Stimulated activated CD4-positive, alpha-beta T cell treated with anti-CD3 and anti-CD28 coated beads, Interleukin-4, amount 100 ng/mL, for 24 hours (primary cell): ENCODE results near the gene CCRL2.
"Not testable (repeated sequence)": the region's sequence is repeated elsewhere in the genome, so short reads cannot be mapped to it uniquely, and the experiment has no call there.

Source experiments
- DNase-seq: peaks from one replicate; pipeline ENCODE4 v3.0.0-alpha.2; 2020

CCRL2 gene

DNA sequence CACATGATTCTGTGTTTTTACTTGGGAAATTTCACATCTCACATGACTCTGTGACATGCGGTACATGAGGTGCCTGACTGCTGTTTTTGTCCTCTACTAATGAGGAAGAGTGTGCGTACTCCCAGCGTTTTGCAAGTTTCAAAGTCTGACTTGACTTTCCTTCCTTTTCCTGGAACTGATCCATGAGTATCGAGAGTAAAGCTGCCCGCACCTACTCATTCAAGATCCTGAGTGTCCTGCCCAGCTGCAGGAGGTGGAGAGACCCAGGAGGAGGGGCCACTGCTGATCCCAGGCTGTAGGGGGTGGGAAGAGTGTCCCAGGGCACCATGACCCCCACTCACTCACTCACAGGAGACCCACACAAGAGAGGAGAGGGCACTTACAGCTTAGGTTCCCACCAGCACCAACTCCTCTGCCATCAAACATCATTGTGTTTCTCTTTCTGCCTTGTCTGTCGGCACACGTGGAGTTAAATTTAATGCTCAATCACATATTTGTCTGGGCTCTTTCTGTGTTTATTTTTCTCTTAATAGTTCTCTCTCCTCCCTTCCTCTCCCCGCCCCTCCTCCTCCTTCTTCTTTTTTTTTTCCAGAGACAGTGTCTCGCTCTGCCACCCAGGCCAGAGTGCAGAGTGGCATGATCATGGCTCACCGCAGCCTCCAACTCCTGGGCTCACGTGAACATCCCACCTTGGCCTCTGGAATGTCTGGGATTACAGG, 1.6 kb upstream of the CCRL2 start:
- DNase-seq = no peak

DNA sequence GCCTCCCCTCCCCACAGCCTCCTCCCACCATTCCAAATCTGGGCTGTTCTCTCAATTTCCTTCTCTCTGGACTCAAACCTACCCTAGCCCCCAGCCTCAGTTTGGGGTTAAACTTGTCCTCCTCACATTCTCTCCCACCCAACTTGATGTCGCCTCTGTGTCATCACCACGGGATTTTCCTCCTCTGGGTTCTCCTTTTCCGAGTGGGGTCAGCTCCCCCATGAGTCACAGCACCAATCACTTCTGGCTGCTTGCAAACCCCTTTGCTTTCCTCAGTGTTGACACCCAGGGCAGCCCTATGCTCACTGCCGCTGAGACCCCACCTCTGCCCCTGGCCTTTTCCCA, 644 bp upstream of the CCRL2 start:
- no peak for DNase-seq

DNA sequence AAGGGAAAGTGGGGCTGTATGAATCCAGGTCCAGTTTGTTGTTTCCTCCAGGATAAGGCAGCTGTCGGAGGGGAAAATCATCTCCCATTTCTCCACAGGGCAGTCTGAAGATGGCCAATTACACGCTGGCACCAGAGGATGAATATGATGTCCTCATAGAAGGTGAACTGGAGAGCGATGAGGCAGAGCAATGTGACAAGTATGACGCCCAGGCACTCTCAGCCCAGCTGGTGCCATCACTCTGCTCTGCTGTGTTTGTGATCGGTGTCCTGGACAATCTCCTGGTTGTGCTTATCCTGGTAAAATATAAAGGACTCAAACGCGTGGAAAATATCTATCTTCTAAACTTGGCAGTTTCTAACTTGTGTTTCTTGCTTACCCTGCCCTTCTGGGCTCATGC, 911 bp downstream of the CCRL2 start:
- no peak for DNase-seq

DNA sequence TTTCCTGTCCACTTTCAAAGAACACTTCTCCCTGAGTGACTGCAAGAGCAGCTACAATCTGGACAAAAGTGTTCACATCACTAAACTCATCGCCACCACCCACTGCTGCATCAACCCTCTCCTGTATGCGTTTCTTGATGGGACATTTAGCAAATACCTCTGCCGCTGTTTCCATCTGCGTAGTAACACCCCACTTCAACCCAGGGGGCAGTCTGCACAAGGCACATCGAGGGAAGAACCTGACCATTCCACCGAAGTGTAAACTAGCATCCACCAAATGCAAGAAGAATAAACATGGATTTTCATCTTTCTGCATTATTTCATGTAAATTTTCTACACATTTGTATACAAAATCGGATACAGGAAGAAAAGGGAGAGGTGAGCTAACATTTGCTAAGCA, 1.8 kb downstream of the CCRL2 start:
- DNase-seq = no peak

DNA sequence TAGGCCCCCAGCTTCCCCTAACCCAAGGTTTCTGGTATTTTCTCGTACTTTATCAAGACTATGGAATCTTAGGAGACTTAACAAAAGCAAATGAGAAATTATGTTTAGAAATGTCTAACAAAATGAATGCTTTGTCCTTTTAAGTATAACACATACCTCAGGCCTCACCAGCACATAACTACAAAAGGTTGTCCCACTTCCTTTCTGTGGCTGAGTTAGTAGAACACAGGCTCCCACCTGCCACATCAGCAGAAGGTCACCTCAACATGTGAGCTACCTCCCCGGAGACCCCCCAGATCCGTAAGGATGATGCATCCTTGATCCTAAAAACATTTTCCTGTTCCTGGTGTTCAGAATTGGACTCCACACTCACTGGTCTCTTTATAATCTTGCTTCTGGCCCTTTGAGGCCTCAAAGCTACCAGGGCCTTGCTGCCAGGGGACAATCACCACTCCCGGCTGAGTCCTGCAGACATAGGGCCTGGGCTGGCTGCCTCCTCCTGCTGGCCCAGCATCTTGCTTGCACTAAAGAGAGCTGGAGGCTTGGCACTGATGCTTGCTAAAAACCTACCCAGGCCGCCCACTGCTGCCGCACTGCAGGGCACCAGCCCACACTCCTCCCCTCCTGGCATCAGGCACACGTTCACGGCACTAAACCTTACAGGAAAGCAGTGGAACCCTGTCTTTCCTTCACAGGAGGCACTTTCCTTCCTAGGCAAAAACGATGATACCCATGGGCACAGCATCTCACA, 2.9 kb downstream of the CCRL2 start:
- DNase-seq = no peak

DNA sequence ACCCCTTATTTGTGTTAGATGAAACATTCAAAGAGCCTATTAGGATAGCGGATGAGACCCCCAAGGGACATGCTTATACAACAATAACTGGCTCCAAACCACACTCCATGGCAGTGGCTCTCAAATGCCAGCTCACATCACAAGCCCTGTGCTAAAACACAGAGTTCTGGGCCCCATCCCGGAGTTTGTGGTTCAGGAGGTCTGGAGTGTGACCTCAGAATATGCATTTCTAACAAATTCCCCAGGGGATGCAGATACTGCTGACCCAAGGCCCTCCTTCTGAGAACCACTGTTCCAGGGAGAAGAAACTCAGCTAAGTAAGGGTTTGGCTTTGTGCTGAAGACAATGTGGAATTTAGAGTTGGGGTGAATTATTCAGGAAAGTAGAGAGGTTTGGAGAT, 3.6 kb downstream of the CCRL2 start:
- no peak for DNase-seq

DNA sequence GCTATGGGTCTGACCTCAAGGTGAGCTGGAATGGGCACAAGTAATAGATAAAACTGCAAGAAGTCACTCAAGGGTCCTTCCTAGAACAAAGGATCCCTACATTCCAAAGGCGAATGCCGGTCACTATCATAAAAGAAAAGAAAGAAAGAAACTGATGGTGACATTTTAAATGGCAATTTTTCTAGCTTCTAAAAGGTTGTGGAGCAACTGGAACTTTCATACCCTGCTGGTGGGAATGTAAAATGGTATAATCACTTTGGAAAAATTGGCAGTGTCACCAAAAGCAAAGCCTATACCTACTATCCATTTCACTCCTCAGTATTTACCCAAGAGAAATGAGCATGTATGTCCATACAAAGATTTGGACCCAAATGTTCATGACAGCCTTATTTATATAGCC, 4.2 kb downstream of the CCRL2 start:
- no peak for DNase-seq

DNA sequence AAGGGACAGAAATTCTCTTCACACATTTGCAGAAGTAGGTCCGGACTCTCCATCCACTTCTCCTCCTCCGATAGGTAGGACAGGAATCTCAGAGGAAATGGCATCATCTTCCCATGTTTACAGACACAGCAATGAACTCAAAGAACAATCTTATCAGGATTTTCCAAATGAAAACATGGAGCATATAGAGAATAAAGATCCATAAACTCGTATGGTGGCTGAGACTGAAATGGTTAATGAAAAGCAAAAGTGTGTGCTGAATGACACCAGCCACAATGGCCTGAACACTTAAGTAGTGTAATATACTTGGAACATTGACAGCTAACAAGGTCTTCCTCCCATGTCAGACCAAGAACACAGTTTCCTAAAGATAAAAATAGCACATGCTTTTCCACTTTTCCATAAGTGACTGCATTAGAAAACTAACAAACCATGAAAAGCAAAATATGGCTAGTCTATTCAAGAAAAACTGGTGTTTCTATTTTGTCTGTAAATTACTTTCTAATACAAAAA, 5.8 kb downstream of the CCRL2 start:
- DNase-seq = no peak

DNA sequence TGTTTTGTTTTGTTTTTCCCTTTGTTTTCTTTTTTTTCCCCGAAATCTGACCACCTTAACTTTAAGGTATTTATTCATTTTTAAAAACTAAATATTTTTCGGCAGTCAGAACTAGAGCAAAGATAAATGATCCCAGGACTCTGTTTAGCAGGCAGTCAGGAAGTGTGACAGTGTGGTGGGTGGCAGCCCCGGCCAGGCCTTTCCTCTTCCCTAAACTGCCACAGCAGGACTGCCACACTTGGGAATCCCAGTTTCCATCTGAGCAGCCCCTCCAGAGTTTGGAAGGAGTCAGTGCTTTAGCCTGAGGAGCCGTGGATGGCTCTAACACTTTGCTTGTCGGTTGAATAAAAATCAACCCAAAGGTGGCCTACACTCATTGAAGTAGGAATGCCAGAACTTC, 6.9 kb downstream of the CCRL2 start:
- DNase-seq = no peak

DNA sequence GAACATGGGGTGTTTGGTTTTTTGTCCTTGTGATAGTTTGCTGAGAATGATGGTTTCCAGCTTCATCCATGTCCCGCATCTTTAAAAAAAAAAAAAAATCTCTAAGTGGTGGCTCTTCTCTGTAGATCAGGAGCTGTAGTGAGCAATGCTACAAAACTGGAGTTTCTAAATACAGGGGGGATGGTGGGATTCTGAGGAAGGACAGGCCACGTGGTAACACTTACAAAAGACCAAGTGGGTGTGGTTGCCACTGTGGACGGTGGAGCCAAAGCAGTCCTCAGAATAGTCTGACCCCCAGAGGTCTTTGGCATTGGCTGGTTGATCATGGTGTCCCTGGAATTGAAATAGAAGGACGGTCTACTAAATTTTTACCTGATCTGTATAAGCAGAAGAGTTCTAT, 7.7 kb downstream of the CCRL2 start:
- DNase-seq = no peak

DNA sequence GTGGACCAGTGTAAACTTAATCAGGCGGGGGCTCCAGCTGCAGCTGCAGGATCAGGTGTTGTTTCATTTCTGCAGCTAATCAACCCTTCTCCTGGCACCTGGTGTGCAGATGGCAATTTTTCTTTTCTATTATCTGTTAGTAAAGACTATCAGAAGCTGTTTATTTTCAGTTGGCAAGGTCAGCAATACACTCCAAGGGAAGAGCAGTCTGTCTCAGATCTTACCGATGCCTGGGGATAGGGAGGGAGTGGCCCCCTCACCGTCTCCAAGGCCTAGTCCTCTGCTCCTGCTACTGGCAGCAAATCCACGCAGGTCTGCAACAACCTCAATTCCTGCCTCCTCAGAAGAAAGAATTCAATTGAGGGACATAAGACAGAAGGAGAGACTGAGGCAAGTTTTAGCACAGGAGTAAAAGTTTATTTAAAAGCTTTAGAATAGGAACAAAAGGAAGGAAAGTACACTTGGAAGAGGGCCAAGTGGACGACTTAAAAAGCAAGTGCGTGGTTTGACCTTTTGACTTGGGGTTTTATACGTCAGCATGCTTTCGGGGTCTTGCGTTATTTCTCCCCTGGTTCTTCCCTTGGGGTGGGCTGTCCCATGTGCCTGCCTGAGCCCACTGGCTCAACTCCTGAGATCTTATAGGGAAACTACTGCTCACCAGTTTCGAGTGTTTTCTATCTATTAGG, 9.2 kb downstream of the CCRL2 start:
- no peak for DNase-seq

DNA sequence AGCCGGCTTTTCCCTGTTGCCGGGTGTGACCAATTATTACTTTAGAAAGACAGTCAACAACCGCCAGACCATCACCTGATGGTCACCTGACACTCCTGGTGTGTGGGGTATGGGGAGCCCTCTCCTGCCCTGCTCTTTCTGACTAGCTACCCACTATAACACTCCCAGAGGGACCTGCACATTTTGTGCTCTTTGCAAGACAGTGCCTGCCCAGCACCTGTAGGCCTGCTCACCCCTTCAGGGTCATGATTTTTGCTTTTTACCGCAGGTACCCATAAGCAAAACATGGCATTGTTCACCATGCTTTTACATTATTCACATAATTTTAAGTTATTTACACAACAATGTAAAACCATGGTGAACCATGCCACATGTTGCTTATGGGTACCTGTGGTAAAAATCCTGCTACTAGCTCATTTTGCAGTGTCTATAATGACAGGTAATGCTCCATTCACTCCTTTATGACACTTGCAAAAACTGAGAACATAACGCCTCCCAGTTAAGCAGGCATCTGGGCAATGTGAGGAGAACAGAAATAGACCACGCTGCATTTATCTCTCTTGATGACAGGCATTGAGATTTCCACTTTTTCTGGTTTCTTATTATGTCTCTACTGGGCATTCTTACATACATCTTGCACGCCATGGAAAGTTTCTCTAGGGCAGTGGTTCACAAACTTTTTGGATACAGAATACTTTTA, 9.9 kb downstream of the CCRL2 start:
- no peak for DNase-seq

DNA sequence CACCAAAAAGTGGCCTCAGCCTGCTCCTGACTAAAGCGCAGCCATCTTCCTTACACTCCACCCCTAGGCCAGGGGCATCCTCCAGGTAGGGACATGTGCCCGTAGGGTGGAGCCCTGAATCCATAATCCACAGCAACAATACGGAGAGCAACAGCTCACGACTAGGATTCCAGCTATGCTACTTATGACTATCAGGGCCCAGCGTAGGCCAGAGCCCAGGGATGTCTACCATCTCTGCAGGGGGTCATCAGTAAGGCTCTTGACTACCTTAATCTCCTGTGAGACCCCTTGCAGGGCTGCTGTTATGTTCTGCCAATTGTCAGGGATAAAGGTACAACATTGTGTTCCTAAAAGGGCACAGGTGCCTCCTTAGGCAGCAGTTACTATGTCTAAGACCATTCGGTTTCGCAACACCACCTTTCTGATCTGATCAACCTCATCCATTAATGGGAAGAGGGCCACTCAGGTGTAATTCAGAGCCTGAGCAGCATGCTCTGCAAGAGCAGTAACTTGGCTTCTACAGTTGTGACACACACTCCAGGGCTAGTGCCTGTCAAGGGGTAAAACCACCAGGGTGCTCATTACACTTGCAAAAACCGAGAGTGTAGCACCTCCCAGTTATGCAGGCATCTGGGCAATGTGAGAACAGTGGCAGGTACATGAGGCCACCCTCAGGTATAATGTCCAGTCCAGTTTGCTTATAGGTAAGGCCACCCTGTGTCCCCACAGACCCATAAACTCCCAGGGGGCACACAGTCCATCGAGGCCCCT, 11.0 kb downstream of the CCRL2 start:
- no peak for DNase-seq

DNA sequence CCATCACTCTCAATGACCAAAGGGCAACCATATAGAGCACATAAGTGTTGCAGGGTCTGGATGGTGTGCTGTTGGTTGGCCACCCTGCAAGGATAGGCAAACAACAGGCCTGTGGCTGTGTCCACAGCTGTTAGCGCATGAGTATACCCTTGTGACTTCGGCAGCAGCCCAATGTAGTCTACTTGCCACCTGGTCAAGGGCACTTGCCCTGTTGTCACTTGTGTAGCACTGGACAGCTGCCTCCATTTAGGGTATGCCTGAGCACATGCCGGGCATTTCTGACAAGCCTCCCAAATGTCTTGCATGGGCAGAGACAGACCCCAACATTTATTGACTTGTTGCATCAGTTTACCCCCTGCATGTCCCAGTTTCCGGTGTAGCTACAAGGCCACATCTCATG, 12.8 kb downstream of the CCRL2 start:
- DNase-seq = no peak

DNA sequence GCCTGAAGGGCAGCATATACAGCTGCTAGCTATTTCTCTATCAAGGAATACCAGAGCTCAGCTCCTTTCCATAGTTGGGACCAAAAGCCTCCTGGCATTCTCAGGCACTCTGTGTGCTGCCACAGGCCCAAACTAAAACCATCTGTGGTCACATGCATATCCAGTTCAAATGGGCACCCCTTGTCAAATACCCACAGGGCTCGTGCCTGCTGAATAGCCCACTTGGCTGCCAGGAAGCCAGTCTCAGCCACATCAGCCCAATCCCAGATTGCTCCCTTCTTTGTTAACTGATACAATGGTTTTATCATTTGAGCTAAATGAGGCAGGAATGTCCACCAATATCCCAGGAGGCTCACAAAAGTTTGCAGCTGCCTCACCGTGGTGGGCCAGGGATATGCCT, 13.9 kb downstream of the CCRL2 start:
- DNase-seq = no peak

DNA sequence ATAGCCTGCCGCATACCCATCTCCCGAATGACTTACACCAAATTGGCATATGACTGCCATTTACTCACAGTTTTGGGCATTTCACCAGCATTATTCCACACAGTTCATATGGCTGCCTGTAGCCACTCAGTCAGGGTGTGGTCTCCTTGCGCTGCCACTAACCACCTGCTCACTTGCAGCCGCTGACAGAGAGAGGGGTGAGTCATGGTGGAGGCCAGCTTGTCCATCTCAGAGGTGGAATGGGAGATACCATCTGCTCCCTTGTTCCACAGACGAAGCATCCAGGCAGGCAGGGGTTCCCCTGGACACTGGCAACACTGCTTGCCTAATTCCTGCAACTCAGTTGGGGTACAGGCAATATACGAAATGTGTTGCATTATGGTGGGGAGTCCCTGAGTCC, 15.6 kb downstream of the CCRL2 start:
- DNase-seq = no peak

DNA sequence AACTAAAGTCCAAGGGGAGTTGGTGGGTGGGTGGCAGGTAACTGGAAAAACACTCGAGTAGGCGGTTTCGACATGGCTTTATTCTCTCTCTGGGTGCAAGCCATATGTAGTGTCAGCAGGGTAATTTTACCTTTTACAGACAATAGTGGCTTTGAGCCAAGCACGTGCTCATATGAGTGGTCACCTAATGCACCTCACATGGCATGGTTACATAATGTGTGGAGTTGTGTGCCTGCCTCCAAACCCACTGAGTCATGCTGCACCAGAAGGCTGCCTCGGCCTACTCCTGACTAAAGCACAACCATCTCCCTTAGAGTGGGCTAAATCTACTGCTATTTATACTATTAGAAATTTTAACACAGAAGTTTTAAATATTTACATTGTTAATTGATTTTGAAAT, 16.5 kb downstream of the CCRL2 start:
- DNase-seq = no peak

DNA sequence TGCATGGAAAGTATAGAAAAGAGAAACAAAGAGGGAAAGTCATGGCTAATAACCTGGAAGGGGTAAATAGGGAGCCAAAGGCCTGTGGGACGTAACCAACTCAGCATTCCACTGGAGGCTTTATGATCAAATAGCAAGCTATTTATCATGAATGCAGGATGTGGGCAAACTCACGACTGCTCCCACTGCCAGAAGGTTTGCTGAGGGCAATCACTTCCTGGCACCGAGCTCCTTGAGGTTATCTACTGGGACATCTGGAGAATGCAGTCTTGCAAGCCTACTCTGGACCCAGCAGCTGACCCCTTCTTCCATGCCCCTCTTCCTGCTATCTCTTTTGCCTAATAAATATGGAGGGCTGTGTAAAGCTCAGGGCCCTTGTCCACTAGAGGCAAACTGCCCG, 19.4 kb downstream of the CCRL2 start:
- DNase-seq = not testable (repeated sequence)

DNA sequence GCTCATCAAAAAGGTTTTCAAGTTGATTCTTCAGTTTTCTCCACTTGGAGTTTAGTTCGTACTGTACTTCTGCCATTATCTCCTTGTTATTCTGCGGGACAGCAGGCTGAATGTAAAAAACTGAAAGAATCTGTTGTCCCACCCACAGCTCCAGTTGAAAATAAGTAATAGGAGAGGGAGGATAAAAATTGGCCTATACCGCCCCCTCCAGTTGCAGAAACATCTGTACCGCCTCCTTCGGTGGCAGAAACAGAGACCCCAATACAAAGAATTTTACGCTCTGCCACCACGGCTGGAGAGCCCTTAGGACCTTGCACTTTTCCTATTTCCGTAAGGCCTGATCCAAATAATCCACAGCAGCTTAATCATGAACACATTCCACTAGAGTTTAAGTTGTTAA, 20.3 kb downstream of the CCRL2 start:
- not testable (repeated sequence) for DNase-seq

DNA sequence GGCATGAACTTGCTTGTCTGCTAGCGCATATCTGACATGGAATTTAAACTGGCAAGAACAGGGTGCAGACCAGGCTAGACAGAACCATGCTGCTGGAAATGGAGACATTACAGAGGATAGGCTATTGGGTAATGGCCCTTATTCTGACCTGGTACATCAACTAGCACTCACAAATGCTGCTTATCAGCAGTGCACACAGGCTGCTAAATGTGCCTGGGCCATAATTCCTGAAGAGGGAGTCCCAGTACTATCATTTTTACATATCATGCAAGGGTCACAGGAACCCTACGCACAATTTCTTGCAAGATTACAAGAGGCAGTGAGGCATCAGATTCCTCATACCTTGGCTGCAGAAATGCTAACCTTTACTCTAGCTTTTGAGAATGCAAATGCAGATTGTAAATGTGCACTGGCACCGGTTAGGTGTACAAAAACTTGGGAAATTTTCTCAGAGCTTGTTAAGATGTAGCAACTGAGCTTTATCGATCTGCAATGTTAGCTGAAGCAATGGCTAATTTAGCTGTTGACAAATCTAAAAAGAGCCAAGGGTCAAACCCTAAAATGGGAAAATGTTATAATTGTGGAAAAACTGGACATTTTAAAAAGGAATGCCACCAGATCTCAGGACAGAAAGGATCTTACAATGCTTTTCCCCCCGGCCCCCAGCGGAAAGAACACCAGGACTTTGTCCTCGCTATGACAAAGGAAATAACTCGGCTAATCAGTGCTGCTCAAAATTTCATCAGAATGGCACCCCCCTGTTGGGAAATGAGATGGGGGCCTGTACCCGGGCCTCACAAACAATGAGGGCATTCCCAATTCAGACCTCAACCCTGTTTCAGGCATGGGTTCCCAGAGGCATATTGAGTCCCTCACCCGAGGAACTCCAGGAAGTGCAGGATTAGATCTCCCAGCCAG, 21.1 kb downstream of the CCRL2 start:
- DNase-seq = no peak

DNA sequence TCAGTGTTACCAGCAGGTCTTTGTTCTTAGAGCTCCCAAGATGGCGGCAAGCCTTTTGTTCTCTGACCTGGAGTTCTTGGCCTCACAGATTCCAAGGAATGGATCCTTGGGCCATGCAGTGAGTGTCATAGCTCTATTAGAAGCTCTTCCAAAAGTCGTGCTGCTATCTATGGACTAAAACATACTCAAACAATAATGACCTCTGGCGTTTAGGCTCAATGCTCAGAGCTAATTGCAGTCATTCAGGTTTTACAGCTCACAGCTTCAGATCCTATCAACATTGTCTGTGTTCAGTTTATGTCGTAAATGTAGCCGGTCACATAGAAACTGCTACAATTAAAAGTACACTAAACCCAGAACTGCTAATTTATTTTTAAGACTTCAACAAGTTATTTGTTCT, 22.2 kb downstream of the CCRL2 start:
- DNase-seq = no peak

DNA sequence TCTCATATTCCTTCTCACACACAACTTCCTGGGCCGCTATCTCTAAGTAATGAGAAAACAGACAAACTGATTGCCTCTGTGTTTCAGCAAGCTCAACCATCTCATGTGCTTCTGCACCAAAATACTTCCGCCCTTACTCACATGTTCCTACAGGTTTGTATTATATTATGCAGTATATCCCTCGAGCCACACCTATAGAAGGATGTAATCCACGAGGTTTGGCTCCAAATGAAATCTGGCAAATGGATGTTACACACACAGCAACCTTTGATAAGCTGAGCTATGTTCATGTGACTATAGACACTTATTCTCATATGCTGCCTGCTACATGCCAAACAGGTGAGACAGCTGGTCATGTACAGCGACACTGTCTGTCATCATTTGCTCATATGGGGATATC, 22.6 kb downstream of the CCRL2 start:
- no peak for DNase-seq
